ENCODE measurements around the gene CPTP. TPM values are rescaled to one million over a fixed set of nuclear protein-coding genes. Genes with fewer than 3 reads are reported as not detected.

The CPTP gene
- total RNA-seq, 1 experiment from 2014 or later, result 14.0 TPM

DNA sequence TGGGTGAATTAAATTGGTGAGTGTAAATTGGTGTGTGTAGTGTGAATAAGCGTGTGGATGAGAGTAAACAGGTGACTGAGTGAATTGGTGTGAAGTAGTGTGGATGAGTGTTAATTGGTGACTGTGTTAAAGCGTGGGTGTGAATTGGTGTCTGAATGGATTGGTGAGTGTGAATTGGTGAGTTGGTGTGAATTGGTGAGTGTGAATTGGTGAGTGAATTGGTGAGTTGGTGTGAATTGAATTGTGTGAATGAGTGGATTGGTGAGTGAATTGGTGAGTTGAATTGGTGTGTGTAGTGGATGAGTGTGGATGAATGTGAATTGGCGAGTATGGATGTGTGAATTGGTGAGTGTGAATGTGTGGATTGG, 42.1 kb downstream of the CPTP start:
- no peak overlapping the region for H3K4me3 Mint-ChIP-seq
- Histone ChIP-seq H3K4me1 (ENCODE audit: insufficient read depth, low read length) (no peaks in the 10 kb centered on the region; the same call in 1 of the 2 replicates), H2AFZ (ENCODE audit: low read length) (no peak overlapping the region), H3K4me2 (ENCODE audit: insufficient read depth, insufficient read length, low read length) (no peak overlapping the region), H2BK120ac (ENCODE audit: low read depth, low read length, poor library complexity, severe bottlenecking) (no peak overlapping the region), H3K9ac (ENCODE audit: extremely low read depth, insufficient read length, low read length) (no peak overlapping the region), H4K5ac (ENCODE audit: insufficient read length, low read depth, low read length) (no peak overlapping the region), H4K91ac (ENCODE audit: insufficient read length, low read depth, low read length) (no peak overlapping the region), H4K8ac (replicated peaks; ENCODE audit: insufficient read length, low read depth, low read length) (no peak overlapping the region), H3K9me3 (ENCODE audit: control insufficient read depth, low read depth, low read length) (peaks cover 20% of the 10 kb centered on the region), H3K79me1 (ENCODE audit: insufficient read depth, low read depth, low read length, poor library complexity, severe bottlenecking) (no peaks in the 10 kb centered on the region), H2BK15ac (ENCODE audit: low read depth, low read length) (no peak overlapping the region), H3K23ac (ENCODE audit: insufficient read length, low read depth, low read length) (no peak overlapping the region), H3T11ph (ENCODE audit: low read length) (no peak overlapping the region), H3K4ac (ENCODE audit: low read depth, low read length) (no peak overlapping the region), H3K23me2 (ENCODE audit: insufficient read length, low read depth, low read length, poor library complexity, severe bottlenecking) (peaks cover 3% of the 10 kb centered on the region), H3K27ac (ENCODE audit: insufficient read length, low read depth, low read length) (no peak overlapping the region), H2AK5ac (ENCODE audit: insufficient read length, low read length) (no peak overlapping the region), H3K79me2 (ENCODE audit: insufficient read depth, low read length) (no peaks in the 10 kb centered on the region), H2BK12ac (ENCODE audit: insufficient read length, low read depth, low read length) (no peak overlapping the region), H4K20me1 (ENCODE audit: control insufficient read depth, insufficient read depth, insufficient read length) (no peaks in the 10 kb centered on the region), H3K18ac (ENCODE audit: insufficient read length, low read depth, low read length) (no peak overlapping the region), H3K27me3 (ENCODE audit: insufficient read depth, low read length) (no peaks in the 10 kb centered on the region), H3K56ac (ENCODE audit: insufficient read length, low read depth, low read length) (no peak overlapping the region), H2BK5ac (ENCODE audit: insufficient read length, low read length) (no peak overlapping the region), H3K14ac (ENCODE audit: insufficient read depth, low read length) (no peak overlapping the region), H2BK20ac (ENCODE audit: low read depth, low read length, poor library complexity, severe bottlenecking) (no peak overlapping the region)
- no peaks in the 10 kb centered on the region; a peak in 1 of 5 replicates for H3K9me3 Mint-ChIP-seq
- H3K27me3 Mint-ChIP-seq (ENCODE audit: low read depth), result peaks cover 27% of the 10 kb centered on the region
- H3K4me1 Mint-ChIP-seq, result peaks cover 5 to 7% of the 10 kb centered on the region in 2 experiments
- WGBS (ENCODE audit: extremely low coverage, insufficient read length, low lambda C conversion rate), result 100% methylated on average over 3 of the region's 3 CpGs
- TF ChIP-seq, protein P1, sequence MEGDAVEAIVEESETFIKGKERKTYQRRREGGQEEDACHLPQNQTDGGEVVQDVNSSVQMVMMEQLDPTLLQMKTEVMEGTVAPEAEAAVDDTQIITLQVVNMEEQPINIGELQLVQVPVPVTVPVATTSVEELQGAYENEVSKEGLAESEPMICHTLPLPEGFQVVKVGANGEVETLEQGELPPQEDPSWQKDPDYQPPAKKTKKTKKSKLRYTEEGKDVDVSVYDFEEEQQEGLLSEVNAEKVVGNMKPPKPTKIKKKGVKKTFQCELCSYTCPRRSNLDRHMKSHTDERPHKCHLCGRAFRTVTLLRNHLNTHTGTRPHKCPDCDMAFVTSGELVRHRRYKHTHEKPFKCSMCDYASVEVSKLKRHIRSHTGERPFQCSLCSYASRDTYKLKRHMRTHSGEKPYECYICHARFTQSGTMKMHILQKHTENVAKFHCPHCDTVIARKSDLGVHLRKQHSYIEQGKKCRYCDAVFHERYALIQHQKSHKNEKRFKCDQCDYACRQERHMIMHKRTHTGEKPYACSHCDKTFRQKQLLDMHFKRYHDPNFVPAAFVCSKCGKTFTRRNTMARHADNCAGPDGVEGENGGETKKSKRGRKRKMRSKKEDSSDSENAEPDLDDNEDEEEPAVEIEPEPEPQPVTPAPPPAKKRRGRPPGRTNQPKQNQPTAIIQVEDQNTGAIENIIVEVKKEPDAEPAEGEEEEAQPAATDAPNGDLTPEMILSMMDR (conservative IDR thresholded peaks at IDR 0.05), result no peak
- H3K36me3 Mint-ChIP-seq (ENCODE audit: insufficient read depth in 1 of 3, low read depth in 3 of 3), result no peaks in the 10 kb centered on the region
- H3K27ac Mint-ChIP-seq, result no peak overlapping the region
- no peak for DNase-seq
